ENCODE results near the gene RBM20.
A peak's percentile ranks its signal among the peaks of the same experiment; 100 is the strongest.

The RBM20 gene

GRCh38 chr10:110841767-110842267 lies 197.7 kb downstream of the RBM20 start:
- DNase-seq, result no peak

- DNase-seq, result no peak
Observed at GRCh38 chr10:110842326-110842904, 198.3 kb downstream of the RBM20 start.

DNA sequence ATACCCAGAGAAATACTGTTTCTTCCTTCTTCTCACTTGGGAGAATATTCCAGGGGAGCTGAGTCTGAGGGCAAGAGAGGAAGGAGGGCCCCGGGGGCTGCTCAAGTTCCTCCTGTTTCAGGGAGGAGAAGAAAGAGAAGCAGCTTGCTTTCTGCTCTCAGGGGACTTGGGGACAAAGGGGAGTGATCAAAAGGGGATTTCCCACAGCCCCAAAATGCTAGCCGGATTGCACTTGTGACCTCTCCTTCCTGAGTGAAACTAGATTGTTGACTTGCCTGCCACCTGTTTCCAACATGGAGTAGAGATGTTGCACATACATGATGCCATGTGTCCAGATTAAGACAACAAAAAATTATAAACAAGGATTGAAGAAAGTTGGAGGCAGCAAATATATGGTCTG lies 198.9 kb downstream of the RBM20 start:
- DNase-seq, result no peak

DNA sequence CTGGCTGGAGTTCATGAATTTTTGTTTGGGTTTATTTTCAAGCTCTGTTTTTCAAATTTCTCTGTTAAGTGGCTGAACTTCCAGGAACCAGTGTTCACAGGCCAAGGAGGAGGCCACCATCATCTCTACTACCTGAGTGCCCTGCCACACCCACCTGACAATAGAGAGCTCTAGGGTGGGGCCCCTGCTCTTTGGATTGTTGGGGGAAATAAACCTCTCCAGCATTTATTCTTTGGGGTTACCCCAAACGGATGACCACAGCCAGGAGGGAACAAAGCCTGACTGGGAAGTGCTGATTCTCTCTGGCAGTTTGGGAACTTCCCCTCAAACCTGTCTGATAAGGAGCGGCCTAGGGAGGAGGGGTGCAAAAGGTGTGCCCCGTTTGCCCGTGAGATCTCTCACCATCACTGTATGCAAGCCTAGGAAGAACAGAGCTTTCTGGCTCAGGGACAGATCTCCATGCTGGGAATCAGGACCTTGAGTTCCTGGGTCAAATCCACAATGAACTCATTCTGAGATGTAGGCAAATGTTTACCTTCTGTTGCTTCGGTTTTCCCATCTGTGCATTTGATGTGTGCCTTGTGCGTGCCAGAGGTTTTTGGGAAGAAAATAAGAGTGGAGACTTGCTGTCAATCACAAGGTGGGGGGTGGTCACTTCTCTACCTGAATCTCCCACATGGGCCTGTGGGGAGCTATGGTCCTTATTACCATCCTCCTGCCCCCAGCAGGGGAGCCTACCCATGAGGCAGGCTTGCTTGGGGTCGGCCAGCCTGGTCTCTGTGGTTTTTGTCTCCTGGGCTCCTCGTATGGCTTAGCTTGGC lies 199.9 kb downstream of the RBM20 start:
- DNase-seq, result no peak

- DNase-seq, result no peak
Observed at GRCh38 chr10:110844617-110844881, 200.4 kb downstream of the RBM20 start.

GRCh38 chr10:110845192-110845755 lies 201.1 kb downstream of the RBM20 start:
- no peak for DNase-seq

- DNase-seq, result peak; percentile 21
Observed at GRCh38 chr10:110845756-110846620, 201.9 kb downstream of the RBM20 start.

DNA sequence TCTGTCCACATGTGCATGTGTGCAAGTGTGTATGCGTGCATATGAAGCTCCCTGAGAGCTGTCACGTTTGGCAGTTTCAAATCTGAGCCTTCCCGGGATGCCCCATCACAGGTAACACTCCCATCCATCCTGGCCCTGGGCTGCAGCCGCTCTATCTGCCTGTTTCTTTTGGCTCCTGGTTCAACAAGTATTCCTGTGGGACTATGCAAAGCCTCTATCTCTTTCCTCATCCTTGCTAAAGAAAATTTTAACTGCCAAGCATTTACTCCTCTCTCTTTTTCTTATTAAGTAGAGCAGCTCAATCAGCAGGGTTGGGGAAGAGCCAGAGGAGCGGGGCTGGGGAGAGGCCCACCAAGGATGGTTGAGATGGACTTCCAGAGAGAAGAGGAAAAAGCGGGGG lies 203.2 kb downstream of the RBM20 start:
- DNase-seq, result no peak

GRCh38 chr10:110848106-110848505 lies 204.0 kb downstream of the RBM20 start:
- no peak for DNase-seq

DNA sequence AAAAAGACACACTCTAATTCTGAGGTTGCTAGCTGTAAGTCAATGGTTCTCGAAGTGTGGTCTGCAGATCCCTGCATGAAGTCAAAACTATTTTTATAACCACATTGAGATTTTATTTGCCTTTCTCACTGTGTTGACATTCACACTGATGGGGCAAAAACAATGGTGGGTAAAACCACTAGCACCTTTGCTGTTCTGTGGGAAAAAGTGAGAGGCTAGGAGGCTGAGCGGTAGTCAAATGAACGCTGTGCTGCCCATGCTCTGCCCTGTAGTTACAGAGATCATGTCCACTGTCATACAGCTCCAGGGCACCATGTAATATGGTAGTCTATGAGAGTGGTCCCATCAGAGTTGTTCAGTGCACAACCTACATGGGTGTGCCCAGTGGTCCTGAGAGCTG lies 206.0 kb downstream of the RBM20 start:
- no peak for DNase-seq

GRCh38 chr10:110851020-110851612 lies 207.0 kb downstream of the RBM20 start:
- no peak for DNase-seq

DNA sequence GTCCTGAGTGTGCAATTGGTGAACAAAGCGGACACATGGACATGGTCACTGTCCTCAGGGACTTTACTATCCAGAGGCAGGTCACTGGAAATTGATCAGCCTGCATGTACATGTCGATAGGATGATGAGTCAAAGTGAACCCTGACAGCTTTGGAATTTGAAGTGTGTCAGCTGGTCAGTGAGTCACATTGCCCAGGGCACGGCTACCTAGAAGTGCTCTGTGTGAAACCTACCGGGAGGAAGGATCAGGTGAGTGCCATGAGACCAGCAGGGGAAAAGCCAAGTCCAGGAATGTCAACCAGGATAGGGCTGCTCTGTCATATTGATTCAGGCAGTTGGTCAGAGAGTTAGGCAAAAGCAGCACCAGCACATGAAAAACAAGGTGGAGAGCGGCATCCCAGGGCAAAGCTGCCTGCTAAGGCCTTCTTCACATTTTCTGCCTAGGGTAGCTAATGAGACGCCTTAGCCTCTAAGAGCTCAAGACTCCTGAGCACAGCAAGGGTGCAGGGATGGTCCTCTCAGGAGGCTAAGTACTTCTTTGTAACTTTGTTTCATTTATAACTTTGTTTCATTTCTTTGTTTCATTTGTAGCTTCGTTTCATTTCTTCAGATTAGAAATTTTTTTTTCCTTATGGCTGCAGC lies 208.2 kb downstream of the RBM20 start:
- no peak for DNase-seq

DNA sequence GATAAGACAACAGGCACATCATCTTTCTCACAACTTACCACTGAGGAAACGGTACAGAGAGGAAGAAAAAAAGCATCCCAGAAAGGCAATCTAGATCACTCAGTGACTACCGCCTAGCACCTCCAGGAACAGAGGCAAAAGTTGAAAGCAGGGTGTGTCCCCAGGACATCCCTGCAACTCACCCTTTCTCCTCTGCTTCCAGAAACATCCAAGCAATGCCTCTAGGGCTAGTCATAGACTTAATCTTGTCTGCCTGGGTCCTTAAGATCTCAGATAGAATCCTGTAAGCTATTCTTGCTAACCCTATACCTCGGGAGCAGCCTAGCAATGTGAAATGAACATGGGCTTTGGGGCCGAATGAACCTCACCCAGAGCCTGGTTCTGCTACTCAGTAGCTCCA lies 208.8 kb downstream of the RBM20 start:
- no peak for DNase-seq

- no peak for DNase-seq
Observed at GRCh38 chr10:110853921-110854605, 209.9 kb downstream of the RBM20 start.

DNA sequence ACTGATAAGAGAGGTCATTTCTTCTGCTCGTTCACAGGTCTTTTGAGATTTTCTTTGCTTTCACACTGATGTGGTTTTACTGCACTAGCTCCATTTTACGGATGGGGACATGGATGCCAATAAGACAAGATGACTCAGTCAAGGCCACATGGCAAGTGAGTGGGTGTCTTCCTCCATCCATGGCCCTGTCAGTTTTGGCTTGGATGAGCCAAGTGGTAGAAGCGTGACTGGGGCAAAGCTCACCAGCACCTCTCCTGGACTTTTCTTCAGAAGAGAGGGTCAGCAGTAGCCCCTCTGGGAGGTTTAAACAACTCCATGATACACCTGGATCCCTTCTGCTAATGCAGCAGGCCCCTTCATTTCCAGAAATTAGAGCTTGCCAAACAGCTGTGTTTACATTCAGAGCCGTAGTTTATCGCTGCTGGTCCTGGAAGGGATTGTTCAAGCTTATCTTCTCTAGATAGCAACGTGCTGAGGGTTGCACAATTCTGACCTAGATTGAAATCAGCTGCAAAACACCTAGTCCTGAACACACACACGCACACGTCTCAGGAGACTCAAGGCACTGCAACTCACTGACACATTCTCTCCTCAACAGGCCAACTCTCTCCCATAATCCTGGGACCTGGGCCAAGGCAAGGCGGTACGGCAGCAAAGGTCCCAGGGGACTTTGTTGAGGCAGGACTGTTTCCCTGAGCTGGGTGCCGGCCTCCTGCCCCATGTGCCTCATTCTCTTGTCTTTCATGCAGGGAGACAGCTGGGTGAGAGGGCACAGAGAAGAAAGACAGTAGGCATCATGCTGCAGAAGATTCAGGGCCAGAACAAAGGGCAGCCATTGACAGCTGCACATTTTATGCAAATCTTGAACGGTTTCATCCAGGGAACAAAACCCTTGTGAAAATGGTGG lies 213.4 kb downstream of the RBM20 start:
- peak; percentile 90 for DNase-seq

- no peak for DNase-seq
Observed at GRCh38 chr10:110858297-110858934, 214.3 kb downstream of the RBM20 start.

GRCh38 chr10:110859206-110859972 lies 215.3 kb downstream of the RBM20 start:
- DNase-seq, result no peak

DNA sequence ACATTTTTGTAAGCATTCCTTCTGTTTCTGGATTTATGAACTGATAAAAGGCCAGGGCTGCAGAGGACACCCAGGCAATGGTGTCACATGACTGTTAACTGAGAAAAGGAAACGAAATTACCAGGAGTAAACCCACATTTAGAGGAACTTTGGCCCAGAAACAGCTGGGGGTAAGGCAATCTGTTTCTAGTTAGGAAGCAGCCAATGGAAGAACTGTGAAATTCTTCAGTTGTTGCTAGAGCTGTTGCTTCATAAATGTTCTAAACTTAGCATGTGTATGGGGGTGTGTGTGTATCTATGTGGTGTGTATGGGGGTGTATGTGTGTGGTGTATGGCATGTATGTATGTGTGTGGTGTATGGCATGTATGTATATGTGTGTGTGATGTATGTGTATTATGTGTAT lies 215.8 kb downstream of the RBM20 start:
- no peak for DNase-seq

GRCh38 chr10:110860576-110861241 lies 216.6 kb downstream of the RBM20 start:
- DNase-seq, result no peak
